CD4-positive, alpha-beta memory T cell (primary cell): Measurements from ENCODE around the gene ZGPAT. TPM values are rescaled to one million over a fixed set of nuclear protein-coding genes. Genes with fewer than 3 reads are reported as not detected.
"Not testable (repeated sequence)": the region's sequence is repeated elsewhere in the genome, so short reads cannot be mapped to it uniquely, and the experiment has no call there.

ENCODE experiments used
- CTCF ChIA-PET: fragments of 350-600 bp; sonication (Branson Sonifier 250); formaldehyde crosslinking; loops from one replicate; lab custom pipeline; 2021; ENCODE audit warnings: inconsistent platforms; ENCODE audit not compliant: partially characterized antibody; lab: Charles Lee
- POLR2A ChIA-PET: fragments of 350-600 bp; sonication (Branson Sonifier 250); formaldehyde crosslinking; loops from one replicate; lab custom pipeline; 2021; ENCODE audit not compliant: partially characterized antibody; lab: Charles Lee
- DNase-seq, 5 donors: peaks; one replicate each; pipeline versions ENCODE4 v3.0.0 to v3.0.0-alpha.2; 2020 to 2022; ENCODE audit warnings: mixed read lengths in 1 of 5
- H3K27ac ChIP-seq: one replicate; pipeline ENCODE4 v1.7.0; 2013; ENCODE audit warnings: low read depth, low read length
- H3K27me3 ChIP-seq: 2 replicates; pipeline ENCODE4 v1.7.0; 2013; ENCODE audit warnings: mild to moderate bottlenecking, low read length, moderate library complexity; ENCODE audit not compliant: insufficient read depth
- H3K36me3 ChIP-seq: 2 replicates; pipeline ENCODE4 v1.7.0; 2013; ENCODE audit warnings: mild to moderate bottlenecking, low read length, moderate library complexity; ENCODE audit not compliant: insufficient read depth
- H3K4me1 ChIP-seq: 2 replicates; pipeline ENCODE4 v1.7.0; 2013; ENCODE audit warnings: mild to moderate bottlenecking, low read length, moderate library complexity; ENCODE audit not compliant: insufficient read depth
- H3K4me3 ChIP-seq, 2 donors: one replicate each; pipeline ENCODE4 v1.7.0; 2013; ENCODE audit warnings: low read length in 2 of 2, mild to moderate bottlenecking in 1 of 2
- H3K9me3 ChIP-seq, 2 donors: one replicate each; pipeline ENCODE4 v1.7.0; 2013; ENCODE audit warnings: low read length in 2 of 2, control low read depth in 1 of 2; ENCODE audit not compliant: control insufficient read depth in 1 of 2
- H3K27ac Mint-ChIP-seq, 7 donors: one replicate each; pipeline ENCODE4 v1.8.0; 2020 to 2021; ENCODE audit warnings: mixed read lengths in 7 of 7, mild to moderate bottlenecking in 6 of 7, inconsistent platforms in 3 of 7, moderate library complexity in 3 of 7
- H3K27me3 Mint-ChIP-seq, 2 donors: one replicate each; pipeline ENCODE4 v1.8.0; 2020 to 2021; ENCODE audit warnings: mixed read lengths in 2 of 2
- H3K36me3 Mint-ChIP-seq, 2 donors: one replicate each; pipeline ENCODE4 v1.8.0; 2020 to 2021; ENCODE audit warnings: mixed read lengths in 2 of 2, inconsistent platforms in 1 of 2, mild to moderate bottlenecking in 1 of 2
- H3K4me1 Mint-ChIP-seq, 4 donors: one replicate each; pipeline ENCODE4 v1.8.0; 2020 to 2021; ENCODE audit warnings: mixed read lengths in 4 of 4, mild to moderate bottlenecking in 1 of 4
- H3K4me3 Mint-ChIP-seq, 8 donors: one replicate each; pipeline ENCODE4 v1.8.0; 2020 to 2021; ENCODE audit warnings: mixed read lengths in 8 of 8, mild to moderate bottlenecking in 7 of 8, moderate library complexity in 6 of 8, inconsistent platforms in 3 of 8
- H3K9me3 Mint-ChIP-seq, 8 donors: one replicate each; pipeline ENCODE4 v1.8.0; 2020 to 2021; ENCODE audit warnings: mixed read lengths in 8 of 8, mild to moderate bottlenecking in 5 of 8, inconsistent platforms in 3 of 8, moderate library complexity in 1 of 8
- intact Hi-C: fragments of 100-400 bp; cut with micrococcal nuclease; formaldehyde crosslinking; loops from one replicate; pipeline ENCODE4 v1.15.1; 2023
- polyA plus RNA-seq, 2 donors: library from polyadenylated mRNA; unstranded; fragments of 300-500 nt; fragmentation: Illumina TruSeq; gene quantifications; one replicate each; pipeline ENCODE4 v1.2.3, GENCODE V29; 2021
- total RNA-seq, 2 experiments: library from RNA; stranded (reverse); gene quantifications; one replicate each; pipeline ENCODE4 v1.2.3, GENCODE V29; 2021

ZGPAT gene
- total and polyA plus RNA-seq, 4 experiments from 2014 or later, result 34.6 to 69.5 (median 53.5) TPM

DNA sequence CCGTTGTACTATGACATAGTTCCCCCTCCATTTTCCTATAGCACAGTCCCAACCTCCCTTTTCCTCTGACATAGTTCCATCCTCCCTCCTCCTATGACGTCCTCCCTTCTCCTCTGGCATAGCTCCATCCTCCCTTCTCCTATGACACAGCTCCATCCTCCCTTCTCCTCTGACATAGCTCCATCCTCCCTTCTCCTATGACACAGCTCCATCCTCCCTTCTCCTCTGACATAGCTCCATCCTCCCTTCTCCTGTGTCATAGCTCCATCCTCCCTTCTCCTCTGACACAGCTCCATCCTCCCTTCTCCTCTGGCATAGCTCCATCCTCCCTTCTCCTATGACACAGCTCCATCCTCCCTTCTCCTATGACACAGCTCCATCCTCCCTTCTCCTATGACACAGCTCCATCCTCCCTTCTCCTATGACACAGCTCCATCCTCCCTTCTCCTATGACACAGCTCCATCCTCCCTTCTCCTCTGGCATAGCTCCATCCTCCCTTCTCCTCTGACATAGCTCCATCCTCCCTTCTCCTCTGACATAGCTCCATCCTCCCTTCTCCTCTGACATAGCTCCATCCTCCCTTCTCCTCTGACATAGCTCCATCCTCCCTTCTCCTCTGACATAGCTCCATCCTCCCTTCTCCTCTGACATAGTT, 15.3 kb downstream of the ZGPAT start:
- Mint-ChIP-seq H3K4me1 (peaks cover 25 to 34% (median 26%) of the 10 kb centered on the region in 4 donors), H3K9me3 (peaks cover 2 to 21% (median 10%) of the 10 kb centered on the region in 8 donors), H3K36me3 (peaks cover 43 to 47% of the 10 kb centered on the region in 2 donors), H3K27ac (peak overlapping the region in 1 of 7 donors; percentile 42)
- intact Hi-C loops, DNase-seq, H3K27me3 Mint-ChIP-seq, H3K9me3 ChIP-seq, H3K4me3 ChIP-seq, H3K27me3 ChIP-seq, H3K27ac ChIP-seq, H3K4me3 Mint-ChIP-seq: not testable (repeated sequence)
- H3K36me3 ChIP-seq, result peaks cover 11% of the 10 kb centered on the region
- H3K4me1 ChIP-seq, result peaks cover 21% of the 10 kb centered on the region
- ChIA-PET POLR2A (interaction anchor here (0.7 to 4.7 kb wide), 4 partner anchors 13 to 18 kb away, joined by 4 to 25 read pairs (median 5); partner anchors contain the start of genes ARFRP1, LIME1, SLC2A4RG and ZGPAT), CTCF (interaction anchor here (0.6 to 0.7 kb wide), 2 partner anchors 13 to 258 kb away, joined by 3 read pairs; partner anchors contain the start of genes LIME1 and PRPF6)

DNA sequence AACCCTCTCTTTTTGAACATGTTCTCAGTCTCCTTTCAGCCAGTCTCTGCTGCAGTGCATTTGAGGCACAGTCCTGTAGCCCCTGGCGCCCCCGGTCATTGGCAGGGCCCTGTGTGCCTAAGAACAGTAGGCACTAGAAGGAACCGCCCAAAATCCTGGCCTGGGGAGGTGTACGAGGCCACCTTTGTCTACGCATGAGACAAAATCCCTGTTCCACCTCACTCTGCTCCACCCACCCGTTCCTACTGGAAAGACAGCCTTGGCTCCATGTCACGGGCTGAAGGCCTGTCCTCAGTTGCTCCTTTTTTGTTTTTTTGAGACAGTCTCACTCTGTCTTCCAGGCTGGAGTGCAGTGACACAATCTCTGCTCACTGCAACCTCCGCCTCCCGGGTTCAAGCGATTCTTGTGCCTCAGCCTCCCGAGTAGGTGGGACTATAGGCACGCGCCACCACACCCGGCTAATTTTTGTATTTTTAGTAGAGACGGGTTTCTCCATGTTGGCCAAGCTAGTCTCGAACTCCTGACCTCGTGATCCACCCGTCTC, 22.4 kb downstream of the ZGPAT start:
- peaks cover 61% of the 10 kb centered on the region for H3K4me1 ChIP-seq
- CTCF ChIA-PET, result not testable (repeated sequence)

DNA sequence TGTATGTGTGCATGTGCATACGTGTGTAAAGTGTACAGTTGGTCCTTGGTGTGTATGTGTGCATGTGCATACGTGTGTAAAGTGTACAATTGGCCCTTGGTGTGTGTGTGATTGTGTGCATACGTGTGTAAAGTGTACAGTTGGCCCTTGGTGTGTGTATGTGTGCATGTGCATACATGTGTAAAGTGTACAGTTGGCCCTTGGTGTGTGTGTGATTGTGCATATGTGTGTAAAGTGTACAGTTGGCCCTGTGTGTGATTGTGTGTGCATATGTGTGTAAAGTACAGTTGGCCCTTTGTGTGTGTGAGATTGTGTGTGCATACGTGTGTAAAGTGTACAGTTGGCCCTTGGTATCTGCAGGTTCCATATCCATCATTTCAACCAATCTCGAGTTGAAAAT, 23.6 kb downstream of the ZGPAT start:
- intact Hi-C loops, result no loop called here
- peak overlapping the region; percentile 29 for H3K27ac ChIP-seq
- CTCF ChIA-PET, result no interaction called here
- H3K4me3 ChIP-seq, result peak overlapping the region in 1 of 2 donors; percentile 51
- Mint-ChIP-seq H3K4me1 (peaks cover 35 to 46% (median 36%) of the 10 kb centered on the region in 4 donors), H3K9me3 (peaks cover 0 to 2% (median under 1%) of the 10 kb centered on the region in 8 donors), H3K27ac (no peak overlapping the region), H3K4me3 (no peak overlapping the region), H3K27me3 (no peaks in the 10 kb centered on the region), H3K36me3 (peaks cover 15 to 36% of the 10 kb centered on the region in 2 donors)
- no peak for DNase-seq
- H3K27me3 ChIP-seq, result no peaks in the 10 kb centered on the region
- H3K4me1 ChIP-seq, result peaks cover 72% of the 10 kb centered on the region
- peaks cover 22% of the 10 kb centered on the region for H3K36me3 ChIP-seq
- no peaks in the 10 kb centered on the region for H3K9me3 ChIP-seq
- POLR2A ChIA-PET, result interaction anchor here (1.1 to 1.5 kb wide), 2 partner anchors 23 to 92 kb away, joined by 3 to 5 read pairs; partner anchors contain the start of genes ARFRP1 and ZGPAT

More for the DNA sequence above, 22.4 kb downstream of the ZGPAT start:
- H3K27me3 ChIP-seq, intact Hi-C loops, H3K9me3 ChIP-seq, H3K4me3 ChIP-seq, H3K27me3 Mint-ChIP-seq, H3K27ac Mint-ChIP-seq, H3K4me3 Mint-ChIP-seq, H3K9me3 Mint-ChIP-seq, DNase-seq: not testable (repeated sequence)
- peaks cover 23 to 30% of the 10 kb centered on the region in 2 donors for H3K36me3 Mint-ChIP-seq
- Histone ChIP-seq H3K27ac (peak overlapping the region; percentile 29), H3K36me3 (peaks cover 18% of the 10 kb centered on the region)
- H3K4me1 Mint-ChIP-seq, result peaks cover 26 to 34% (median 31%) of the 10 kb centered on the region in 4 donors
- POLR2A ChIA-PET, result interaction anchor here (0.9 to 1.5 kb wide), 4 partner anchors 9 to 91 kb away, joined by 3 to 5 read pairs (median 4); partner anchors contain the start of genes ARFRP1 and ZGPAT

DNA sequence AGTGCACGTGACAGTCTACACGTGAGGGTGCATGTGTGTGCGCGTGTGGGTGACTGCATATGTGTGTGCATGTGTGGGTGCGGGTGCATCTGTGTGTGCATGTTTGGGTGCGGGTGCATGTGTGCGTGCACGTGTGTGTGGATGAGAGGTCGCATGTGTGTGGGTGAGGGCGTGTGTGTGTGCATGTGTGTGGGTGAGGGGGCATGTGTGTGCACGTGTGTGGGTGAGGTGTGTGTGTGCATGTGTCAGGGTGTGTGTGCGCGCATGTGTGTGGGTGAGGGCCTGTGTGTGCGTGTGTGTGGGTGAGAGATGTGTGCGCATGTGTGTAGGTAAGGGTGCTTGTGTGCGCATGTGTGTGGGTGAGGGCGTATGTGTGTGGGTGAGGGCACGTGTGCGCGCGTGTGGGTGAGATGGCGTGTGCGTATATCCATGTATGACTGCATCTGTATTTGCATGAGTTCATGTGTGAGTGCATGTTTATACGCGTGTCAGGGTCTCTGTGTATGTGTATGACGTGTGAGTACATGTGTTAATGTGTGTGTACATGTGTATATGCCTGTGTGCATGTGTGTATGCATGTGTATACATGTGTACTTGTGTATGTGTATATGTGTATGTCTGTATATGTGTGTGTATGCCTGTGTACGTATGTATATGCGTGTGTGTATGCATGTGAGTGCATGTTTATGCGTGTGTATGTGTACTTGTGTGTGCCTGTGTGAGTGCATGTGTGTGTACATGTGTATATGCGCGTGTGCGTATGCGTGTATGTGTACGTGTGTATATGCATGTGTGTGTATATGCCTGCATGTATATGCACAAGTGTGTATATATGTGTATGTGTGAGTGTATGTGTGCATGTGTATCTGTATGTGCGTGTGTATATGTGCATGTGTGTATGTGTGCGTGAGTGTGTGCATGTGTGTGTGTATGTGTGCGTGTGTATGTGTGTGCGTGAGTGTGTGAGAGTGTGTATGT, 24.6 kb downstream of the ZGPAT start:
- Histone ChIP-seq H3K27ac (no peak overlapping the region), H3K27me3 (no peaks in the 10 kb centered on the region), H3K4me3 (no peak overlapping the region), H3K9me3 (no peaks in the 10 kb centered on the region), H3K4me1 (peaks cover 64% of the 10 kb centered on the region), H3K36me3 (peaks cover 22% of the 10 kb centered on the region)
- CTCF ChIA-PET, result no interaction called here
- no peak overlapping the region for H3K4me3 Mint-ChIP-seq
- peaks cover 31 to 42% (median 32%) of the 10 kb centered on the region in 4 donors for H3K4me1 Mint-ChIP-seq
- peaks cover 0 to 3% (median 0%) of the 10 kb centered on the region in 8 donors for H3K9me3 Mint-ChIP-seq
- DNase-seq, result no peak
- H3K27me3 Mint-ChIP-seq, result no peaks in the 10 kb centered on the region
- peaks cover 11 to 40% of the 10 kb centered on the region in 2 donors for H3K36me3 Mint-ChIP-seq
- H3K27ac Mint-ChIP-seq, result no peak overlapping the region
- POLR2A ChIA-PET, result interaction anchor here (7.0 kb wide), 1 partner anchor 24 kb away, joined by 202 read pairs; the partner anchor contains the start of genes ARFRP1 and ZGPAT
- intact Hi-C loops, result no loop called here

DNA sequence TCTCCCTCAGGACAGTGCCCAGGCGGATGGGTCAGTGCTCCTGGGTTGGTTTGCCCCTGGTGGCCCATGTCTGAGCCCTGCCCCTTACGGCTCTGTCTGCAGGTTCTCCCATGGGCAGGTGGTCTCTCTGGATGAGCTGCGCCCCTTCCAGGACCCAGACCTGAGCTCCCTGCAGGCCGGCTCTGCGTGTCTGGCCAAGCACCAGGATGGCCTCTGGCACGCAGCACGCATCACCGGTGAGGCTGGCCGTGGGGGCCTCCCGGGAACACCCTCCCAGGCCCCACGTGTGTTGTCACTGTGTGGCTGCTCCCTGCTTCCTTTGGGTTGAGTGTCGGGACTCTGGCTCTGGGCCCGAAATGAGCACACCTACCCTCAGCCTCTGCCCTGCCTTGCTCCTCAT, 25.3 kb downstream of the ZGPAT start:
- Histone ChIP-seq H3K9me3 (no peaks in the 10 kb centered on the region), H3K36me3 (peaks cover 22% of the 10 kb centered on the region), H3K27me3 (no peaks in the 10 kb centered on the region), H3K27ac (no peak overlapping the region), H3K4me1 (peaks cover 58% of the 10 kb centered on the region), H3K4me3 (no peak overlapping the region)
- Mint-ChIP-seq H3K4me1 (peaks cover 26 to 35% (median 28%) of the 10 kb centered on the region in 4 donors), H3K9me3 (peaks cover 0 to 3% (median 0%) of the 10 kb centered on the region in 8 donors), H3K27ac (peak overlapping the region in 1 of 7 donors; percentile 4), H3K36me3 (peaks cover 11 to 37% of the 10 kb centered on the region in 2 donors), H3K27me3 (no peaks in the 10 kb centered on the region), H3K4me3 (no peak overlapping the region)
- ChIA-PET POLR2A (interaction anchor here (1.4 to 7.0 kb wide), 2 partner anchors 25 to 75 kb away, joined by 3 to 202 read pairs; partner anchors contain the start of genes ARFRP1, RTEL1 and ZGPAT), CTCF (no interaction called here)
- intact Hi-C loops, result no loop called here
- no peak for DNase-seq

DNA sequence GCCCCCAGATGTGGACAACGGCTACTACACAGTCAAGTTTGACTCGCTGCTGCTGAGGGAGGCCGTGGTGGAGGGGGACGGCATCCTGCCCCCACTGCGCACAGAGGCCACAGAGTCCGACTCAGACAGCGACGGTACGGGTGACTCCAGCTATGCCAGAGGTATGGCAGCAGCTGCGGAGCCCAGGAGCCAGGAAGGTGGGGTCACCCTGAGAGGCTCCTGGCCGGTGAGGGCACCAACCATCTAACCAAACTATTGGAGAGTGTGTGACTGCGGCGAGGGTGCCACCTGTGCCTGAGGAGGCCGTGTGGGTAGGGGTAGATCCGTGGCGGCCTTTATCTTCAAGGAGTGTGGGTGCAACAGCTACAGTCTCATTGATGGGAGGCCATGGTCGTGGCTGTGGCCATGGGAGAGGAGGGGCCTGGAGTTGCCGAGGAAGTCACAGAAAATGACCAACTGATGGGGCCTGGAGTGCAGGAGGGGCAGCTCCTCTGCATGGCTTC, 25.8 kb downstream of the ZGPAT start:
- Histone ChIP-seq H3K36me3 (peaks cover 22% of the 10 kb centered on the region), H3K27me3 (no peaks in the 10 kb centered on the region), H3K27ac (no peak overlapping the region), H3K4me3 (no peak overlapping the region), H3K9me3 (no peaks in the 10 kb centered on the region), H3K4me1 (peaks cover 58% of the 10 kb centered on the region)
- H3K4me1 Mint-ChIP-seq, result peaks cover 21 to 30% (median 23%) of the 10 kb centered on the region in 4 donors
- no peaks in the 10 kb centered on the region for H3K27me3 Mint-ChIP-seq
- H3K27ac Mint-ChIP-seq, result peak overlapping the region in 2 of 7 donors; percentile 50 to 60
- no peak for DNase-seq
- peak overlapping the region in 1 of 8 donors; percentile 46 for H3K4me3 Mint-ChIP-seq
- ChIA-PET CTCF (interaction anchor here (1.6 kb wide), 1 partner anchor 26 kb away, joined by 7 read pairs; the partner anchor contains the start of genes ARFRP1 and ZGPAT), POLR2A (interaction anchor here (1.0 to 7.0 kb wide), 3 partner anchors 26 to 76 kb away, joined by 3 to 202 read pairs (median 3); partner anchors contain the start of genes ARFRP1, RTEL1 and ZGPAT)
- intact Hi-C loops, result no loop called here
- peaks cover 0 to 3% (median 0%) of the 10 kb centered on the region in 8 donors for H3K9me3 Mint-ChIP-seq
- peaks cover 7 to 33% of the 10 kb centered on the region in 2 donors for H3K36me3 Mint-ChIP-seq
